ENCODE data around the gene SNX5. TPM values are rescaled to one million over a fixed set of nuclear protein-coding genes. Genes with fewer than 3 reads are reported as not detected.

SNX5 gene
- total RNA-seq, 4 donors from 2014 or later, result 79.8 to 128 (median 100) TPM

- peak overlapping the region in 3 of 4 donors; percentile 30 to 60 (median 47) for H3K27ac ChIP-seq
- no peak overlapping the region for H3K4me3 ChIP-seq
- no peaks in the 10 kb centered on the region for H3K27me3 ChIP-seq
- H3K36me3 ChIP-seq, result peaks cover 0 to 20% (median 5%) of the 10 kb centered on the region in 3 donors
- H3K9me3 ChIP-seq, result no peaks in the 10 kb centered on the region
- no peak for TF ChIP-seq CTCF (IDR thresholded peaks at IDR 0.05)
- TF ChIP-seq EP300 (IDR thresholded peaks at IDR 0.05), result no peak
- TF ChIP-seq POLR2A (IDR thresholded peaks at IDR 0.05), result no peak
- DNase-seq (ENCODE audit: low spot score in 2 of 2), result no peak
- H3K4me1 ChIP-seq, result peaks cover 0 to 74% (median 56%) of the 10 kb centered on the region in 4 donors
- 79 to 88% methylated on average over 5 of the region's 5 CpGs for WGBS, 2 donors
Observed at GRCh38 chr20:17959257-17959627, 9.4 kb downstream of the SNX5 start.

DNA sequence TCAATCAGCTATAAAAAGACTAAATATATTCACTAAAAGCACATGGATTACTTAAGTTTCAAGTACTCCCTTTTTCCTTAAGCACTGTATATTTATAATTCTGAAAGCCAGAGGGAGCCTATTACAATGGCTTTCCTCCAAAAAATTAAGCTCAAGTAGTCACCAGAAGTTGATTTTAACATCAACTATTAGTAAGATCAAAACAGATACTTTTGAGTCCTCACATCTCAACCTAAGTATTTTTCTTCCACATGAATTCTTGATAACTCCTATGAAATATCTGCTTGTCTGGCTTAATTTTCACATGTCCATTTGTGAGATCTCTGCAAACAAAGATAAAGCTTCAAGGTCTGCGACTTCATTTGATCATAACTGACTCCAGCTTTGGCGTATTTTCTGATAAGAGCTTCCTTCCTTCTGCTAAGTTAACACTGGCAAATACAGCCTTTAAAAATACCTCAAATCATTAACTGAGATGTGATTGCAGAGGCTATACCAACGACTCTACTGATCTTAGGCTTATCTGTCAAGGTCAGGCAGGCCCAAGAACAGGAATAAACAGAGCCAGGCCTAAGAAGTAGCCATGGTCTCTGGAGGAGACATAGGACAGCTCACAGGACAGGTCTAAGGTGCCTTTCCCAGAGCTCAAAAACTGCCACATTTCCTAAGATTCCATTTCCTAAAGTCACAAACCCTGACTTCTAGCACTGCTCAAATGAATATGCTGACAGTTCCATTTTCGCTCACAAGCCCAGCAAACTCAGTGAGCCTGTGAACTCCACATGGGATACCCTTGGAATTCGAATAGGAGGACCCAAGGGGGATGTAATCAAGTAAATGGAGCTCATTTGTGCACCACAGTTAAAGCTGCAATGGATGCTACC, 10.0 kb downstream of the SNX5 start:
- DNase-seq (ENCODE audit: low spot score in 2 of 2), result no peak
- no peaks in the 10 kb centered on the region for H3K27me3 ChIP-seq
- H3K9me3 ChIP-seq, result no peaks in the 10 kb centered on the region
- peaks cover 0 to 68% (median 55%) of the 10 kb centered on the region in 4 donors for H3K4me1 ChIP-seq
- 58 to 64% methylated on average over 5 of the region's 5 CpGs for WGBS, 2 donors
- H3K36me3 ChIP-seq, result peaks cover 0 to 26% (median 6%) of the 10 kb centered on the region in 3 donors
- H3K27ac ChIP-seq, result peak overlapping the region in 3 of 4 donors; percentile 30 to 60 (median 47)
- TF ChIP-seq EP300 (IDR thresholded peaks at IDR 0.05) (no peak), CTCF (IDR thresholded peaks at IDR 0.05) (peak in 1 of 5 experiments; percentile 21)
- H3K4me3 ChIP-seq, result no peak overlapping the region

- 75 to 81% methylated on average over 5 of the region's 5 CpGs for WGBS, 2 donors
- no peaks in the 10 kb centered on the region for H3K9me3 ChIP-seq
- DNase-seq (ENCODE audit: low spot score in 2 of 2), result no peak
- no peaks in the 10 kb centered on the region for H3K27me3 ChIP-seq
- H3K4me1 ChIP-seq, result peaks cover 0 to 59% (median 49%) of the 10 kb centered on the region in 4 donors
- H3K36me3 ChIP-seq, result peaks cover 0 to 35% (median 6%) of the 10 kb centered on the region in 3 donors
- TF ChIP-seq EP300 (IDR thresholded peaks at IDR 0.05) (no peak), CTCF (IDR thresholded peaks at IDR 0.05) (no peak), POLR2A (IDR thresholded peaks at IDR 0.05) (no peak)
- no peak overlapping the region for H3K4me3 ChIP-seq
- peak overlapping the region in 3 of 4 donors; percentile 30 to 47 (median 42) for H3K27ac ChIP-seq
Observed at GRCh38 chr20:17957505-17958363, 10.9 kb downstream of the SNX5 start.

GRCh38 chr20:17956099-17956685, 12.4 kb downstream of the SNX5 start:
- WGBS, 2 donors, result 80 to 91% methylated on average over 8 of the region's 8 CpGs
- no peaks in the 10 kb centered on the region for H3K9me3 ChIP-seq
- H3K27me3 ChIP-seq, result no peaks in the 10 kb centered on the region
- TF ChIP-seq EP300 (IDR thresholded peaks at IDR 0.05) (no peak), CTCF (IDR thresholded peaks at IDR 0.05) (no peak), POLR2A (IDR thresholded peaks at IDR 0.05) (no peak)
- H3K4me3 ChIP-seq, result no peak overlapping the region
- no peak overlapping the region for H3K27ac ChIP-seq
- peaks cover 5 to 50% (median 6%) of the 10 kb centered on the region in 3 donors for H3K36me3 ChIP-seq
- H3K4me1 ChIP-seq, result peaks cover 0 to 44% (median 35%) of the 10 kb centered on the region in 4 donors
- no peak for DNase-seq (ENCODE audit: low spot score in 2 of 2)

Data from tibial nerve (tissue), 4 donors.